Neutrophil (primary cell): ENCODE results near the gene HPSE2.

ENCODE experiments used
- H3K27ac ChIP-seq: fragments of 200-600 bp; sonication (generic); 2 replicates; pipeline ENCODE4 v1.5.1; 2016; ENCODE audit warnings: mild to moderate bottlenecking, moderate library complexity
- H3K27me3 ChIP-seq: fragments of 200-600 bp; sonication (generic); 2 replicates; pipeline ENCODE4 v1.6.0; 2016; ENCODE audit warnings: mild to moderate bottlenecking
- H3K36me3 ChIP-seq: fragments of 200-600 bp; sonication (generic); 2 replicates; pipeline ENCODE4 v1.5.1; 2017
- H3K4me1 ChIP-seq, 2 experiments: fragments of 200-600 bp in 1 of 2; sonication (generic) in 1 of 2; 1 replicate in 1 of 2; 2 replicates in 1 of 2; pipeline versions ENCODE4 v1.5.1 to v1.6.1; 2013 to 2016; ENCODE audit warnings: low read depth in 1 of 2, low read length in 1 of 2, mild to moderate bottlenecking in 1 of 2, moderate library complexity in 1 of 2; ENCODE audit not compliant: control insufficient read depth in 1 of 2, insufficient read depth in 1 of 2
- H3K4me3 ChIP-seq, 2 experiments: fragments of 200-600 bp in 1 of 2; sonication (generic) in 1 of 2; 1 replicate in 1 of 2; 2 replicates in 1 of 2; pipeline ENCODE4 v1.5.1; 2013 to 2016; ENCODE audit warnings: low read depth in 1 of 2, low read length in 1 of 2, mild to moderate bottlenecking in 1 of 2, moderate library complexity in 1 of 2
- H3K9me3 ChIP-seq: fragments of 200-600 bp; sonication (generic); 2 replicates; pipeline ENCODE4 v1.5.1; 2016
- CTCF ChIP-seq: fragments of 200-600 bp; sonication (generic); IDR thresholded peaks from 2 replicates; pipeline ENCODE4 v1.5.1; 2016; ENCODE audit warnings: antibody characterized with exemption

The HPSE2 gene

GRCh38 chr10:99123336-99123735 lies 112.3 kb downstream of the HPSE2 start:
- H3K4me3 ChIP-seq, result no peak overlapping the region
- H3K9me3 ChIP-seq, result no peaks in the 10 kb centered on the region
- no peak for TF ChIP-seq CTCF
- no peaks in the 10 kb centered on the region for H3K36me3 ChIP-seq
- no peak overlapping the region for H3K27ac ChIP-seq
- no peaks in the 10 kb centered on the region for H3K27me3 ChIP-seq
- H3K4me1 ChIP-seq, result no peaks in the 10 kb centered on the region

- H3K4me1 ChIP-seq, result no peaks in the 10 kb centered on the region
- H3K27me3 ChIP-seq, result no peaks in the 10 kb centered on the region
- no peaks in the 10 kb centered on the region for H3K9me3 ChIP-seq
- no peak overlapping the region for H3K27ac ChIP-seq
- no peak overlapping the region for H3K4me3 ChIP-seq
- H3K36me3 ChIP-seq, result no peaks in the 10 kb centered on the region
- TF ChIP-seq CTCF, result no peak
Observed at GRCh38 chr10:99119258-99119748, 116.3 kb downstream of the HPSE2 start.

GRCh38 chr10:99115703-99116102 lies 119.9 kb downstream of the HPSE2 start:
- no peaks in the 10 kb centered on the region for H3K4me1 ChIP-seq
- H3K4me3 ChIP-seq, result no peak overlapping the region
- TF ChIP-seq CTCF, result no peak
- H3K9me3 ChIP-seq, result no peaks in the 10 kb centered on the region
- H3K27me3 ChIP-seq, result no peaks in the 10 kb centered on the region
- no peaks in the 10 kb centered on the region for H3K36me3 ChIP-seq
- no peak overlapping the region for H3K27ac ChIP-seq

- H3K27me3 ChIP-seq, result no peaks in the 10 kb centered on the region
- H3K9me3 ChIP-seq, result no peaks in the 10 kb centered on the region
- no peaks in the 10 kb centered on the region for H3K4me1 ChIP-seq
- no peak overlapping the region for H3K4me3 ChIP-seq
- no peak overlapping the region for H3K27ac ChIP-seq
- no peak for TF ChIP-seq CTCF
- H3K36me3 ChIP-seq, result no peaks in the 10 kb centered on the region
Observed at GRCh38 chr10:99085358-99085757, 150.3 kb downstream of the HPSE2 start.

GRCh38 chr10:99084161-99084560 lies 151.5 kb downstream of the HPSE2 start:
- TF ChIP-seq CTCF, result no peak
- H3K27ac ChIP-seq, result no peak overlapping the region
- no peaks in the 10 kb centered on the region for H3K4me1 ChIP-seq
- no peaks in the 10 kb centered on the region for H3K36me3 ChIP-seq
- no peaks in the 10 kb centered on the region for H3K9me3 ChIP-seq
- H3K4me3 ChIP-seq, result no peak overlapping the region
- H3K27me3 ChIP-seq, result no peaks in the 10 kb centered on the region
